Prostate gland (tissue), 2 donors: Measurements from ENCODE around the gene SASH1.

Experiments used
- CTCF ChIP-seq, 4 experiments: fragments of 200-600 bp in 2 of 4; fragments of 450-650 bp in 2 of 4; sonication (generic) in 2 of 4; IDR thresholded peaks; 1 replicate in 3 of 4; 2 replicates in 1 of 4; pipeline ENCODE4 v1.5.1; 2016 to 2019; ENCODE audit warnings: antibody characterized with exemption in 4 of 4, mild to moderate bottlenecking in 2 of 4, moderate library complexity in 2 of 4
- POLR2A ChIP-seq: fragments of 450-650 bp; IDR thresholded peaks from one replicate; pipeline ENCODE4 v1.6.1; 2016; ENCODE audit warnings: antibody characterized with exemption, mild to moderate bottlenecking

DNA sequence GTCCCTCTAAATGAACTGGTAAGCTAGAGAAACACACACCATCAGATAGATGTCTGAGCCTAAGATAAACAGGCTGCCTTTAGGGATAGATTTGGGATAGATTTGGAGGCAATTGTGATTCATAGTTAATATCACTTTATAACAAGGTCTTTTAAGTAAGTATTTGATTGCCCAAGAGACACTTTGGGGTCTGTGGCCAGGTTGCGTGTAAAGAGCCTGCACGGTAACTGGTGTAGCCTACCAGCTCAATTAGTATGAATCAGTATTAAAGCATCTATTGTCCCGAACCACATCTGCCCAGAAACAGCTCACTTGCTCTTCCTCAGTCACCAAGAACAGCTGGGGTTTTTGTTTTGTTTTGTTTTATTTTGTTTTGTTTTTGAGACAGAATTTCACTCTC is 193.3 kb downstream of the SASH1 start:
- TF ChIP-seq POLR2A, result no peak
- TF ChIP-seq CTCF (IDR thresholded peaks at IDR 0.05), result no peak
